ENCODE results near the gene RRAGD. TPM values are rescaled to one million over a fixed set of nuclear protein-coding genes. Genes with fewer than 3 reads are reported as not detected.

RRAGD gene
- total and polyA plus RNA-seq, 2 experiments from 2014 or later, result 7.0 to 20.1 TPM

DNA sequence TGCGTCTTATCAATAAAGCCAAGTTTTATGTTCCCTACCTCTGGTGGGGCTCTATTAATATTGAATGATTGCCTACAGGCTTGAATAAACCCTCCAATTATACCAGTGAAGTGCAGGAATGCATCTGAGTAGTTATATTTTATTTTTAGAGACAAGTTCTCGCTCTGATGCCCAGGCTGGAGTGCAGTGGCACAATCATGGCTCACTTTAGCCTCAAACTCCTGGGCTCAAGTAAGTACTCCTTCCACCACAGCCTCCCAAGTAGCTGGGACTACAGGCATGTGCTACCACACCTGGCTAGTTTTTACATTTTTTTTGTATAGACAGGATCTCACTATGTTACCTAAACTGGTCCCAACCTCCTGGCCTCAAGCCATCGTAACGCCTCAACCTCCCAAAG lies 33.4 kb downstream of the RRAGD start (continued):
- TF ChIP-seq, protein P1, sequence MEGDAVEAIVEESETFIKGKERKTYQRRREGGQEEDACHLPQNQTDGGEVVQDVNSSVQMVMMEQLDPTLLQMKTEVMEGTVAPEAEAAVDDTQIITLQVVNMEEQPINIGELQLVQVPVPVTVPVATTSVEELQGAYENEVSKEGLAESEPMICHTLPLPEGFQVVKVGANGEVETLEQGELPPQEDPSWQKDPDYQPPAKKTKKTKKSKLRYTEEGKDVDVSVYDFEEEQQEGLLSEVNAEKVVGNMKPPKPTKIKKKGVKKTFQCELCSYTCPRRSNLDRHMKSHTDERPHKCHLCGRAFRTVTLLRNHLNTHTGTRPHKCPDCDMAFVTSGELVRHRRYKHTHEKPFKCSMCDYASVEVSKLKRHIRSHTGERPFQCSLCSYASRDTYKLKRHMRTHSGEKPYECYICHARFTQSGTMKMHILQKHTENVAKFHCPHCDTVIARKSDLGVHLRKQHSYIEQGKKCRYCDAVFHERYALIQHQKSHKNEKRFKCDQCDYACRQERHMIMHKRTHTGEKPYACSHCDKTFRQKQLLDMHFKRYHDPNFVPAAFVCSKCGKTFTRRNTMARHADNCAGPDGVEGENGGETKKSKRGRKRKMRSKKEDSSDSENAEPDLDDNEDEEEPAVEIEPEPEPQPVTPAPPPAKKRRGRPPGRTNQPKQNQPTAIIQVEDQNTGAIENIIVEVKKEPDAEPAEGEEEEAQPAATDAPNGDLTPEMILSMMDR (conservative IDR thresholded peaks at IDR 0.05; ENCODE audit: low read depth in 2 of 2), result no peak

DNA sequence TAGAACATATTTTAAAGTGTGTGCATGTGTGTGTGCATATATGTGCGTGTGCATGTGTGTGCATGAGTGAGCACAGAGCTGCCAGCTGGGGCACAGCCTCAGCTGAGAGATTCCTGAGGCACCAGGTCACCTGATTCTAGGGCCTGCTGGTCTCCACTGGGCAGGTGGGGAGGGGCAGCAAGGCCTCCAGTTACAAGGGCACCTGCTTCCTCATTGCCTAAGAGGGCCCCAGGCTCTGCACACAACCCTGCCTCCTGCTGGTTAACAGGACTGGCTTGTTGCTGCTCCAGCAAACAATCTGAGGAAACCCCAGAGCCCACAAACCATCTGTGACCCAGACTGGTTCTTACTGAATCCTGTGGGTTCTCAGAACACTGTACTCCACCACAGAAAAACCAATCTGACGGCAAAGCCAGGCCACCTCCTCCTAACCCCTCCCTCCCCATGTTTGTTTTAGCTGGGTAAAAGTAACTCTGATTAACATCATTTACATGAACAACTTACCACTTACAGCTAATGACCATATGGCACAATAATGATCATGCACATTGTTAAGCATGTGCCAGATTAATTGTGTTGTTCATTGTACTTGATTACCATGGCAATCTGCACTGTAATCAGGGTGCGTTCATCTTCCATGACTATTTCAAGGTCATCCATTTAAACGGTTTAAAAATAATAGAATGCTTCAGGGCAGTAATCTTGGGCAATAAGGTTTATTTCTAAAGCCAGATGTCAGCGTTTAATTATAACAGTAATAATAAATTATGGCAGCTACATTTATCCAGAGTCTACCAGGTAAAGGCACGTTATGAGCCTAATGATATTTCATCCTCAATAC lies 36.4 kb downstream of the RRAGD start:
- DNase-seq (ENCODE audit: low spot score), result peak; percentile 95
- Histone ChIP-seq H3K27me3 (ENCODE audit: insufficient read depth) (no peaks in the 10 kb centered on the region), H3K27ac (ENCODE audit: low read depth) (0 out of 2 replicates have a peak overlapping the region, but pooled peaks have one; percentile 4), H3F3A (replicated peaks; ENCODE audit: low read depth) (no peaks in the 10 kb centered on the region), H3K9me2 (ENCODE audit: insufficient read depth) (no peaks in the 10 kb centered on the region), H3K4me2 (no peak overlapping the region), H2AFZ (no peak overlapping the region), H3K4me1 (ENCODE audit: insufficient read depth) (0 out of 2 replicates have a peak, but pooled peaks cover 3% of the 10 kb centered on the region), H3K36me3 (ENCODE audit: insufficient read depth) (no peaks in the 10 kb centered on the region), H4K20me1 (replicated peaks; ENCODE audit: insufficient read depth) (no peaks in the 10 kb centered on the region), H3K4me3 (no peak overlapping the region), H3K79me2 (replicated peaks; ENCODE audit: insufficient read depth) (no peaks in the 10 kb centered on the region)
- Mint-ChIP-seq H3K4me1 (peaks cover 15% of the 10 kb centered on the region; the same call in 2 of the 3 replicates), H3K9me3 (no peaks in the 10 kb centered on the region), H3K27ac (peak overlapping the region; percentile 90), H3K4me3 (no peak overlapping the region), H3K36me3 (ENCODE audit: low read depth) (no peaks in the 10 kb centered on the region), H3K27me3 (ENCODE audit: insufficient read depth, low read depth, poor library complexity) (peaks cover 2% of the 10 kb centered on the region)
- ATAC-seq, result peak; percentile 98
- TF ChIP-seq, protein P2, sequence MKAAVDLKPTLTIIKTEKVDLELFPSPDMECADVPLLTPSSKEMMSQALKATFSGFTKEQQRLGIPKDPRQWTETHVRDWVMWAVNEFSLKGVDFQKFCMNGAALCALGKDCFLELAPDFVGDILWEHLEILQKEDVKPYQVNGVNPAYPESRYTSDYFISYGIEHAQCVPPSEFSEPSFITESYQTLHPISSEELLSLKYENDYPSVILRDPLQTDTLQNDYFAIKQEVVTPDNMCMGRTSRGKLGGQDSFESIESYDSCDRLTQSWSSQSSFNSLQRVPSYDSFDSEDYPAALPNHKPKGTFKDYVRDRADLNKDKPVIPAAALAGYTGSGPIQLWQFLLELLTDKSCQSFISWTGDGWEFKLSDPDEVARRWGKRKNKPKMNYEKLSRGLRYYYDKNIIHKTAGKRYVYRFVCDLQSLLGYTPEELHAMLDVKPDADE (IDR thresholded peaks at IDR 0.05), result no peak
- 0 out of 2 replicates have a peak, but pooled peaks have one; percentile 37 for TF ChIP-seq CREB1 (CRISPR knock-in tag; IDR thresholded peaks at IDR 0.05; ENCODE audit: low read depth)
- no peak for TF ChIP-seq ZNF331 (CRISPR knock-in tag; IDR thresholded peaks at IDR 0.05; ENCODE audit: low read depth)
- TF ChIP-seq, protein P1 (conservative IDR thresholded peaks at IDR 0.05; ENCODE audit: low read depth in 2 of 2), result peak; percentile 57 to 75

DNA sequence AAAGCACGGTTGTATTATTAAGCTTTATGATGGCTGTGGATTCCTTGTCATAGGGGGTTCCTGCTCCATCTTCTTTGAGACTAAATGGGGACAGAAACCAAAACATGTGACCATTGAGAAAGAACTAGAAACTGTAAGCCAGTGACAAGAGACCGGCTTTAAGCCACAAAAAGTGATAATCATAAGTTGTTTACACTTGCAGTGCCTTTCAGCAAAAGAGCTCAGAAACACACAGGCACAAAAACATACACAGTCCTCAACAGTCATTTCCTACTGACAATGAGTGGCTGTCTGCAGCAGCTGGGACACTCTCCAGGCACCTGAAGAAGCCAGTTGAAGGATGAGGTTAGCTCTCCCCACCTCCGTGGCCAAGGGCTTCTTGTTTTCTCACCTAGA lies 39.6 kb downstream of the RRAGD start:
- Mint-ChIP-seq H3K27ac (no peak overlapping the region), H3K36me3 (ENCODE audit: low read depth) (no peaks in the 10 kb centered on the region), H3K9me3 (no peaks in the 10 kb centered on the region; the same call in 2 of the 3 replicates), H3K4me3 (no peak overlapping the region), H3K27me3 (ENCODE audit: insufficient read depth, low read depth, poor library complexity) (peaks cover 2% of the 10 kb centered on the region), H3K4me1 (peaks cover 21% of the 10 kb centered on the region; the same call in 2 of the 3 replicates)
- H3K27ac ChIP-seq (ENCODE audit: low read depth), result no peak overlapping the region
- no peak overlapping the region for H3K4me2 ChIP-seq
- no peak overlapping the region for H2AFZ ChIP-seq
- no peaks in the 10 kb centered on the region for H3K36me3 ChIP-seq (ENCODE audit: insufficient read depth)
- ATAC-seq, result no peak
- 0 out of 2 replicates have a peak, but pooled peaks cover 3% of the 10 kb centered on the region for H3K4me1 ChIP-seq (ENCODE audit: insufficient read depth)
- no peak overlapping the region for H3K4me3 ChIP-seq
- no peak for DNase-seq (ENCODE audit: low spot score)
- no peaks in the 10 kb centered on the region for H3K9me2 ChIP-seq (ENCODE audit: insufficient read depth)
- no peaks in the 10 kb centered on the region for H3K79me2 ChIP-seq (replicated peaks; ENCODE audit: insufficient read depth)
- H4K20me1 ChIP-seq (replicated peaks; ENCODE audit: insufficient read depth), result no peaks in the 10 kb centered on the region
- no peaks in the 10 kb centered on the region for H3K27me3 ChIP-seq (ENCODE audit: insufficient read depth)
- H3F3A ChIP-seq (replicated peaks; ENCODE audit: low read depth), result no peaks in the 10 kb centered on the region
- TF ChIP-seq ZNF331 (CRISPR knock-in tag; IDR thresholded peaks at IDR 0.05; ENCODE audit: low read depth), result no peak
- TF ChIP-seq EZH2phosphoT487 (IDR thresholded peaks at IDR 0.05; ENCODE audit: unreplicated experiment), result no peak
- TF ChIP-seq STAT1 (IDR thresholded peaks at IDR 0.05; ENCODE audit: unreplicated experiment), result no peak
